ENCODE data around the gene VENTX. TPM values are rescaled to one million over a fixed set of nuclear protein-coding genes. Genes with fewer than 3 reads are reported as not detected.

VENTX gene
- total RNA-seq, 1 experiment from 2014 or later, result not detected

- H3K9me3 ChIP-seq (ENCODE audit: control insufficient read depth in 1 of 2, insufficient read depth in 1 of 2, low read depth in 1 of 2, low read length in 2 of 2), result no peaks in the 10 kb centered on the region
- no peak overlapping the region for H3K27ac ChIP-seq (ENCODE audit: low read depth, low read length)
- DNase-seq (ENCODE audit: low read depth, low spot score) (no peak), ATAC-seq (no peak)
- H2AFZ ChIP-seq (ENCODE audit: low read depth, low read length, poor library complexity, severe bottlenecking), result no peak overlapping the region
- RAD21 ChIA-PET (ENCODE audit: low non-redundant PET in 1 of 2, low total read pairs in 2 of 2, uncharacterized antibody in 2 of 2, unreplicated experiment in 2 of 2), result no interaction called here
- no peaks in the 10 kb centered on the region for H3K36me3 ChIP-seq (ENCODE audit: control insufficient read depth in 1 of 2, insufficient read depth in 2 of 2, low read length in 2 of 2)
- H3K9ac ChIP-seq (ENCODE audit: low read length), result no peak overlapping the region
- no peak overlapping the region for H3K4me2 ChIP-seq (ENCODE audit: low read length)
- CTCF ChIA-PET, result no interaction called here
- H3K4me3 ChIP-seq (replicated peaks in 1 of 2; ENCODE audit: low read depth in 1 of 2, low read length in 2 of 2), result no peak overlapping the region
- no peaks in the 10 kb centered on the region for H3K79me2 ChIP-seq (ENCODE audit: insufficient read depth, low read length)
- no peak for TF ChIP-seq YY1 (IDR thresholded peaks at IDR 0.05; ENCODE audit: extremely low read depth, insufficient replicate concordance, low read depth, low read length)
- no peak for TF ChIP-seq POLR2AphosphoS5 (IDR thresholded peaks at IDR 0.05; ENCODE audit: low read depth, low read length)
- BruUV-seq (replicated peaks), result no TSS peak
- H3K9me2 ChIP-seq (ENCODE audit: insufficient read depth), result no peaks in the 10 kb centered on the region
- no peaks in the 10 kb centered on the region for H4K20me1 ChIP-seq (ENCODE audit: insufficient read depth)
- intact Hi-C loops (cut with micrococcal nuclease), result no loop called here
- H3K27me3 ChIP-seq (ENCODE audit: insufficient read depth, low read length), result no peaks in the 10 kb centered on the region
- POLR2A ChIA-PET, result no interaction called here
- no peaks in the 10 kb centered on the region for H3K4me1 ChIP-seq (ENCODE audit: control insufficient read depth in 1 of 2, insufficient read depth in 2 of 2, low read length in 2 of 2)
These were observed 7.1 kb upstream of the VENTX start for GRCh38 chr10:133230387-133231195.

- no peak for TF ChIP-seq REST (IDR thresholded peaks at IDR 0.05; ENCODE audit: low read depth)
- CTCF ChIA-PET, result no interaction called here
- Histone ChIP-seq H3K27me3 (ENCODE audit: insufficient read depth, low read length) (no peaks in the 10 kb centered on the region), H3K27ac (ENCODE audit: low read depth, low read length) (no peak overlapping the region), H3K4me1 (ENCODE audit: control insufficient read depth in 1 of 2, insufficient read depth in 2 of 2, low read length in 2 of 2) (no peaks in the 10 kb centered on the region), H3K9ac (ENCODE audit: low read length) (no peak overlapping the region), H3K9me2 (ENCODE audit: insufficient read depth) (no peaks in the 10 kb centered on the region), H3K36me3 (ENCODE audit: control insufficient read depth in 1 of 2, insufficient read depth in 2 of 2, low read length in 2 of 2) (no peaks in the 10 kb centered on the region), H3K4me3 (replicated peaks in 1 of 2; ENCODE audit: low read depth in 1 of 2, low read length in 2 of 2) (no peak overlapping the region), H2AFZ (ENCODE audit: low read depth, low read length, poor library complexity, severe bottlenecking) (no peak overlapping the region), H3K79me2 (ENCODE audit: insufficient read depth, low read length) (no peaks in the 10 kb centered on the region), H4K20me1 (ENCODE audit: insufficient read depth) (no peaks in the 10 kb centered on the region), H3K4me2 (ENCODE audit: low read length) (no peak overlapping the region), H3K9me3 (ENCODE audit: control insufficient read depth in 1 of 2, insufficient read depth in 1 of 2, low read depth in 1 of 2, low read length in 2 of 2) (no peaks in the 10 kb centered on the region)
- no peak for DNase-seq (ENCODE audit: low read depth, low spot score)
- BruUV-seq (replicated peaks), result no TSS peak
- no peak for ATAC-seq
- RAD21 ChIA-PET (ENCODE audit: low non-redundant PET in 1 of 2, low total read pairs in 2 of 2, uncharacterized antibody in 2 of 2, unreplicated experiment in 2 of 2), result no interaction called here
- POLR2A ChIA-PET, result no interaction called here
- intact Hi-C loops (cut with micrococcal nuclease), result no loop called here
These were observed 6.3 kb upstream of the VENTX start for GRCh38 chr10:133231244-133231945.

Data from HCT116 (cell line).